SK-N-SH treated with all-trans-retinoic acid at 6 μM for 48 hours (cell line): Measurements from ENCODE around the gene FLAD1.

Experiments used
- ATAC-seq: fragments of 200-7000 bp; cut with Tn5 transposase; 3 replicates; pipeline ENCODE4 v1.9.1; 2020; ENCODE audit warnings: mild to moderate bottlenecking, moderate library complexity
- ARNTL ChIP-seq: fragments of 450-650 bp; formaldehyde crosslinking; IDR thresholded peaks from 2 replicates; pipeline ENCODE4 v1.5.0; 2020; ENCODE audit warnings: low read depth, mild to moderate bottlenecking, moderate library complexity, borderline replicate concordance
- BACH2 ChIP-seq: fragments of 250-450 bp; sonication (Bioruptor Pico); IDR thresholded peaks from 2 replicates; pipeline ENCODE4 v1.9.0; 2021; ENCODE audit warnings: mild to moderate bottlenecking, borderline replicate concordance
- CSDC2 ChIP-seq: fragments of 250-450 bp; sonication (Bioruptor Pico); IDR thresholded peaks from 2 replicates; pipeline ENCODE4 v1.5.0; 2020; ENCODE audit warnings: mild to moderate bottlenecking, moderate library complexity
- GLIS3 ChIP-seq: fragments of 250-450 bp; sonication (Bioruptor Pico); IDR thresholded peaks from 2 replicates; pipeline ENCODE4 v1.5.0; 2020; ENCODE audit warnings: mild to moderate bottlenecking, moderate library complexity
- ISL1 ChIP-seq: fragments of 250-450 bp; sonication (Bioruptor Pico); IDR thresholded peaks from 2 replicates; pipeline ENCODE4 v2.1.2; 2022; ENCODE audit warnings: mild to moderate bottlenecking, moderate library complexity
- OSR1 ChIP-seq: fragments of 250-450 bp; sonication (Bioruptor Pico); IDR thresholded peaks from 2 replicates; pipeline ENCODE4 v1.8.0; 2022; ENCODE audit warnings: moderate library complexity, mild to moderate bottlenecking, inconsistent platforms
- PPARA ChIP-seq: fragments of 250-450 bp; sonication (Bioruptor Pico); IDR thresholded peaks from 2 replicates; pipeline ENCODE4 v1.5.0; 2020; ENCODE audit warnings: mild to moderate bottlenecking, borderline replicate concordance
- RARB ChIP-seq: fragments of 250-450 bp; sonication (Bioruptor Pico); IDR thresholded peaks from 2 replicates; pipeline ENCODE4 v1.8.0; 2021; ENCODE audit warnings: mild to moderate bottlenecking, moderate library complexity
- SNAI2 ChIP-seq: fragments of 250-450 bp; sonication (Bioruptor Pico); IDR thresholded peaks from 2 replicates; pipeline ENCODE4 v1.5.0; 2020; ENCODE audit warnings: mild to moderate bottlenecking, moderate library complexity
- TCF4 ChIP-seq: fragments of 250-450 bp; sonication (Bioruptor Pico); IDR thresholded peaks from 2 replicates; pipeline ENCODE4 v1.8.0; 2021; ENCODE audit warnings: mild to moderate bottlenecking, moderate library complexity, borderline replicate concordance
- TOX ChIP-seq: fragments of 250-450 bp; sonication (Bioruptor Pico); IDR thresholded peaks from 2 replicates; pipeline ENCODE4 v1.8.0; 2021; ENCODE audit warnings: mild to moderate bottlenecking, moderate library complexity, borderline replicate concordance
- ZC3H10 ChIP-seq: fragments of 250-450 bp; sonication (Bioruptor Pico); IDR thresholded peaks from 2 replicates; pipeline ENCODE4 v1.5.1; 2021; ENCODE audit warnings: mild to moderate bottlenecking, moderate library complexity
- ZFP3 ChIP-seq: fragments of 250-450 bp; sonication (Bioruptor Pico); IDR thresholded peaks from 2 replicates; pipeline ENCODE4 v1.5.0; 2020; ENCODE audit warnings: mild to moderate bottlenecking, moderate library complexity
- ZFP30 ChIP-seq: fragments of 450-650 bp; formaldehyde crosslinking; IDR thresholded peaks from 2 replicates; pipeline ENCODE4 v1.5.0; 2022; ENCODE audit warnings: mild to moderate bottlenecking, moderate library complexity
- ZNF565 ChIP-seq: fragments of 450-650 bp; formaldehyde crosslinking; conservative IDR thresholded peaks from 2 replicates; pipeline ENCODE4 v1.5.0; 2020; ENCODE audit warnings: low read depth, mild to moderate bottlenecking, moderate library complexity
- ZNF70 ChIP-seq: fragments of 450-650 bp; formaldehyde crosslinking; IDR thresholded peaks from 2 replicates; pipeline ENCODE4 v1.5.0; 2020; ENCODE audit warnings: mild to moderate bottlenecking, moderate library complexity
- ZNF8 ChIP-seq: fragments of 450-650 bp; formaldehyde crosslinking; IDR thresholded peaks from 2 replicates; pipeline ENCODE4 v1.5.0; 2020; ENCODE audit warnings: mild to moderate bottlenecking, moderate library complexity
- TF ChIP-seq, protein P1 (sequence below): fragments of 250-450 bp; sonication (Bioruptor Pico); IDR thresholded peaks from 2 replicates; pipeline ENCODE4 v1.8.0; 2021; ENCODE audit warnings: low read depth, mild to moderate bottlenecking, moderate library complexity, borderline replicate concordance
- TF ChIP-seq, protein P2 (sequence below): fragments of 250-450 bp; sonication (Bioruptor Pico); IDR thresholded peaks from 2 replicates; pipeline ENCODE4 v1.5.0; 2020; ENCODE audit warnings: mild to moderate bottlenecking, moderate library complexity
- TF ChIP-seq, protein P3 (sequence below): fragments of 250-450 bp; sonication (Bioruptor Pico); IDR thresholded peaks from 2 replicates; pipeline ENCODE4 v1.5.1; 2021; ENCODE audit warnings: mild to moderate bottlenecking, moderate library complexity

Gene FLAD1

GRCh38 chr1:154936555-154937084 lies 46.5 kb upstream of the FLAD1 start, which contains the start of gene PMVK:
TSS of gene PMVK (minus strand) at chr1:154936719. CDS start at chr1:154936685, 34 bp downstream.
- TF ChIP-seq, protein P1, sequence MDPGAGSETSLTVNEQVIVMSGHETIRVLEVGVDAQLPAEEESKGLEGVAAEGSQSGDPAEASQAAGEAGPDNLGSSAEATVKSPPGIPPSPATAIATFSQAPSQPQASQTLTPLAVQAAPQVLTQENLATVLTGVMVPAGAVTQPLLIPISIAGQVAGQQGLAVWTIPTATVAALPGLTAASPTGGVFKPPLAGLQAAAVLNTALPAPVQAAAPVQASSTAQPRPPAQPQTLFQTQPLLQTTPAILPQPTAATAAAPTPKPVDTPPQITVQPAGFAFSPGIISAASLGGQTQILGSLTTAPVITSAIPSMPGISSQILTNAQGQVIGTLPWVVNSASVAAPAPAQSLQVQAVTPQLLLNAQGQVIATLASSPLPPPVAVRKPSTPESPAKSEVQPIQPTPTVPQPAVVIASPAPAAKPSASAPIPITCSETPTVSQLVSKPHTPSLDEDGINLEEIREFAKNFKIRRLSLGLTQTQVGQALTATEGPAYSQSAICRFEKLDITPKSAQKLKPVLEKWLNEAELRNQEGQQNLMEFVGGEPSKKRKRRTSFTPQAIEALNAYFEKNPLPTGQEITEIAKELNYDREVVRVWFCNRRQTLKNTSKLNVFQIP (CRISPR knock-in tag): peak; percentile 65; the same call in 1 of the 2 replicates
- TF ChIP-seq PPARA (CRISPR knock-in tag): no peak
- peak; percentile 92 for ATAC-seq

DNA sequence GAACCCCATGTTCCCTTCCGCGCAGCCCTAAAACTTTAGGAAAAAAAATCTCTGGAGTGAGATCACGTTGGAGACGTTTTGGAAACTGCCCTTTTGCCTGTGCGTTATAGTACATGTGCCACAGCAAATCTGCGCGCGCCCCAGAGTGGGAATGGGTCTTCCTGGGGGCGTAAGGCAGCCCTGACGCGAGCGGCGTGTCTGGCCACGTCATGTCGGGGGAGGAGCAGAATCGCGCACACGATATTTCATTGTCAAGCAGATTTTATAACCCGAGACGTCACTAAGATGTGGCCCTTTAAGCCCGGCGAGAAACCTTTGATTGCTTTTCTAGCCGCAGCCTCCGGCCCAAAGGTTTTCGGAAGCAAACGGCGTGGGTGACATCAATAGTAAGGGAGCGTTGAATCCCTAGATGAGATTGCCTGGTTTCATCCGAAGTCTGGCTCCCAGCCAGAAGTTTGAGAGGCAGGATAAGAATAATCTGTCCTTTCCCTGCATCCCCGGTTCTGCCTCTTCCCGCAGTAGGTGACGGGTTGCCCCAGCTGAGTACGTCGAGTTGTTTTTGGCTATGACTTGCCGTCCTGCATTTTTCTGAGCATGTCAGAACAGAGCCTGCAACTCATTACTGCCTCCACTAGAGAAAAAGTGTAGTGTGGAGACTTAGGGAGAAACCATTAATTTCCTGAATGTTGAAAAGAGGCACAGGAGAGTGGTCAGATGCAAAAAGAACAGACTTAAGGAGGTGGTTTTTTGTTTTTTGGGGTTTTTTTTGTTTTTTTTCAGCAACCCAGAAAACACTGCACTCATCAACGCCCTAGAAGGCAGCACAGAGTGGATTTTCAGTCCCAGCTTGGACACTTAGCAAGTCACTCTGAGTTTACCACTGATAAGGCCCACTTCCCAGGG lies 45.8 kb upstream of the FLAD1 start:
- ATAC-seq: peak; percentile 79
- peak; percentile 100 for TF ChIP-seq ZNF70 (CRISPR knock-in tag)
- no peak for TF ChIP-seq ZFP30 (CRISPR knock-in tag)
- TF ChIP-seq TCF4 (CRISPR knock-in tag): no peak
- TF ChIP-seq OSR1 (CRISPR knock-in tag): no peak
- TF ChIP-seq, protein P2, sequence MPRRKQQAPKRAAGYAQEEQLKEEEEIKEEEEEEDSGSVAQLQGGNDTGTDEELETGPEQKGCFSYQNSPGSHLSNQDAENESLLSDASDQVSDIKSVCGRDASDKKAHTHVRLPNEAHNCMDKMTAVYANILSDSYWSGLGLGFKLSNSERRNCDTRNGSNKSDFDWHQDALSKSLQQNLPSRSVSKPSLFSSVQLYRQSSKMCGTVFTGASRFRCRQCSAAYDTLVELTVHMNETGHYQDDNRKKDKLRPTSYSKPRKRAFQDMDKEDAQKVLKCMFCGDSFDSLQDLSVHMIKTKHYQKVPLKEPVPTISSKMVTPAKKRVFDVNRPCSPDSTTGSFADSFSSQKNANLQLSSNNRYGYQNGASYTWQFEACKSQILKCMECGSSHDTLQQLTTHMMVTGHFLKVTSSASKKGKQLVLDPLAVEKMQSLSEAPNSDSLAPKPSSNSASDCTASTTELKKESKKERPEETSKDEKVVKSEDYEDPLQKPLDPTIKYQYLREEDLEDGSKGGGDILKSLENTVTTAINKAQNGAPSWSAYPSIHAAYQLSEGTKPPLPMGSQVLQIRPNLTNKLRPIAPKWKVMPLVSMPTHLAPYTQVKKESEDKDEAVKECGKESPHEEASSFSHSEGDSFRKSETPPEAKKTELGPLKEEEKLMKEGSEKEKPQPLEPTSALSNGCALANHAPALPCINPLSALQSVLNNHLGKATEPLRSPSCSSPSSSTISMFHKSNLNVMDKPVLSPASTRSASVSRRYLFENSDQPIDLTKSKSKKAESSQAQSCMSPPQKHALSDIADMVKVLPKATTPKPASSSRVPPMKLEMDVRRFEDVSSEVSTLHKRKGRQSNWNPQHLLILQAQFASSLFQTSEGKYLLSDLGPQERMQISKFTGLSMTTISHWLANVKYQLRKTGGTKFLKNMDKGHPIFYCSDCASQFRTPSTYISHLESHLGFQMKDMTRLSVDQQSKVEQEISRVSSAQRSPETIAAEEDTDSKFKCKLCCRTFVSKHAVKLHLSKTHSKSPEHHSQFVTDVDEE (CRISPR knock-in tag): peak; percentile 30; the same call in 1 of the 2 replicates
- TF ChIP-seq RARB (CRISPR knock-in tag): no peak
- TF ChIP-seq ZC3H10: no peak
- TF ChIP-seq, protein P1 (CRISPR knock-in tag): no peak
- TF ChIP-seq SNAI2 (CRISPR knock-in tag): no peak
- no peak for TF ChIP-seq ISL1 (CRISPR knock-in tag)
- no peak for TF ChIP-seq CSDC2 (CRISPR knock-in tag)
- no peak for TF ChIP-seq BACH2 (CRISPR knock-in tag)
- TF ChIP-seq ZNF8 (CRISPR knock-in tag): no peak
- TF ChIP-seq ZNF565: no peak
- TF ChIP-seq, protein P3, sequence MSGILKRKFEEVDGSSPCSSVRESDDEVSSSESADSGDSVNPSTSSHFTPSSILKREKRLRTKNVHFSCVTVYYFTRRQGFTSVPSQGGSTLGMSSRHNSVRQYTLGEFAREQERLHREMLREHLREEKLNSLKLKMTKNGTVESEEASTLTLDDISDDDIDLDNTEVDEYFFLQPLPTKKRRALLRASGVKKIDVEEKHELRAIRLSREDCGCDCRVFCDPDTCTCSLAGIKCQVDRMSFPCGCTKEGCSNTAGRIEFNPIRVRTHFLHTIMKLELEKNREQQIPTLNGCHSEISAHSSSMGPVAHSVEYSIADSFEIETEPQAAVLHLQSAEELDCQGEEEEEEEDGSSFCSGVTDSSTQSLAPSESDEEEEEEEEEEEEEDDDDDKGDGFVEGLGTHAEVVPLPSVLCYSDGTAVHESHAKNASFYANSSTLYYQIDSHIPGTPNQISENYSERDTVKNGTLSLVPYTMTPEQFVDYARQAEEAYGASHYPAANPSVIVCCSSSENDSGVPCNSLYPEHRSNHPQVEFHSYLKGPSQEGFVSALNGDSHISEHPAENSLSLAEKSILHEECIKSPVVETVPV (CRISPR knock-in tag): no peak
- no peak for TF ChIP-seq ARNTL (CRISPR knock-in tag)
- no peak for TF ChIP-seq ZFP3

- no peak for ATAC-seq
- TF ChIP-seq ZFP30 (CRISPR knock-in tag) (no peak), GLIS3 (CRISPR knock-in tag) (no peak), TOX (CRISPR knock-in tag) (no peak), ARNTL (CRISPR knock-in tag) (no peak), ZNF70 (CRISPR knock-in tag) (no peak)
- TF ChIP-seq, protein P1 (CRISPR knock-in tag): no peak
- TF ChIP-seq, protein P2 (CRISPR knock-in tag): no peak
These were observed 45.2 kb upstream of the FLAD1 start for GRCh38 chr1:154937988-154938386.
